HPDE6-E6E7 (cell line): Measurements from ENCODE around the gene CUL9.

ENCODE experiments used
- DNase-seq: peaks from one replicate; pipeline ENCODE4 v3.0.0; 2011; ENCODE audit warnings: missing footprints; ENCODE audit errors: extremely low spot score

CUL9 gene

DNA sequence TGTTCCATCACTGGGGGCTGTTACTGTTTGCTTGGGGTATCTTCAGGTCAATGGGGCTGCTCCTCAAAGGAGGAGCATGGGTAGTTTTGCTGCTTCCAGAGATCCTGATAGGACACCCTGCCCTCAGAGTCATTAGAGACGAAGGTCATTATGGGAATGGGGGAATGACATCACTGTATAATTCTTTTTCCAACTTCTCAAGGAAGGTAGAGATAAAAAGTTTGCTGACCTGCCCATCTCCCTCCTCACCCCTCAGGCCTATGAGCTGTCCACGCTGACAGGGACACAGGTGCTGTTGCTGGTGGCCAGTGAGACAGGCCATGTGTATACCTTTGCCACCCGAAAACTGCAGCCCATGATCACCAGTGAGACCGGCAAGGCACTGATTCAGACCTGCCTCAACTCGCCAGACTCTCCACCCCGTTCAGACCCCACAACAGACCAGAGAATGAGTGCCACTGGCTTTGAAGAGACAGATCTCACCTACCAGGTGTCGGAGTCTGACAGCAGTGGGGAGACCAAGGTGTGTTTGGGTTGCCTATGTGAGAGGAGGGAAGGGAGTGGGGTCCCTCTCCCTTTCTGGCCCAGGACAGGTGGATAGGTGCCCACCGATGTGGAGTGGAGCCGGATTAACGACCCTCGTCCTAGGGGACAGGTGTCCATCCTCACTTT is 8.3 kb upstream of the CUL9 start:
- DNase-seq: no peak

DNA sequence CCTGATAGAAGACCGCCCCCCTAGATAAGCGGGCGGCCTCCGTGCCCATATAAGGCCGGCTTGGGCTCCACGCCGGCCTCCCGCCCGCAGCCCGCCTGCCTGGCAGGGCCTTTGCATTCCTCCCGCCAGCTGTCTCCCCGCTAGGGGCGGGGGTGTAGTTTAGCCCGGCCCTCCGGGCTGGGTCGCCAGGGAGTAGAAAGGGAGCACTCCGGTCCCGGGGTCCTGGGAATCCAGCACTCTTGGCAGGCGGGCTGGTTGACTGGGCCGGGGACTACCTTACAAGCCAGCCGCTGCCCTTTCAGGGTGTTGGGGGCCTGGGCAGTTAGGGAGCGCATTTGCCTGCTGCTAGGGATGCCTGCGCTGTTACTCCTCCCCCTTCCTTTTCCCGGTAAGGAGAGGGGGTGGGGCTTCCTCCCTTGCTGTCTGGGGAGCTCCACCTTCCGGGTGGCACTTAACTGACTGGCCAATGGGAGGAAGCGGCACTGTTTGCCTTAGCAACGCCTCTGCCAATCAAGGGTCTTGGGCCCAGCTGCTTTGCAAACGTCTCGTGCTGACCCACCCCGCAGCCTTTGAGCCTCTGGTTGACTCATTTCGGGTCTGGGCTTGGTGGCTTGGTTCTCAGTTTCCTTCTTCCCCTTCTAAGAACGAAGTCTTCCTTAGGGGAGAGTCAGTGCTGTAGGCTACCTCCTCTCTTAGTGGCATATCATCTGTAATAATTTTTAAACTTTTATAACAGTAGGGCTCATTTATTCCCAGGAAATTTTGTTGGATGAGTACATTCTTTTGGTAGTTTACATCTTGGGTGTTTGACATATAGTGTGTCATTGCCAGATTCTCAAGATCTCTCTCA is 7.5 kb upstream of the CUL9 start:
- peak; percentile 99 for DNase-seq

DNA sequence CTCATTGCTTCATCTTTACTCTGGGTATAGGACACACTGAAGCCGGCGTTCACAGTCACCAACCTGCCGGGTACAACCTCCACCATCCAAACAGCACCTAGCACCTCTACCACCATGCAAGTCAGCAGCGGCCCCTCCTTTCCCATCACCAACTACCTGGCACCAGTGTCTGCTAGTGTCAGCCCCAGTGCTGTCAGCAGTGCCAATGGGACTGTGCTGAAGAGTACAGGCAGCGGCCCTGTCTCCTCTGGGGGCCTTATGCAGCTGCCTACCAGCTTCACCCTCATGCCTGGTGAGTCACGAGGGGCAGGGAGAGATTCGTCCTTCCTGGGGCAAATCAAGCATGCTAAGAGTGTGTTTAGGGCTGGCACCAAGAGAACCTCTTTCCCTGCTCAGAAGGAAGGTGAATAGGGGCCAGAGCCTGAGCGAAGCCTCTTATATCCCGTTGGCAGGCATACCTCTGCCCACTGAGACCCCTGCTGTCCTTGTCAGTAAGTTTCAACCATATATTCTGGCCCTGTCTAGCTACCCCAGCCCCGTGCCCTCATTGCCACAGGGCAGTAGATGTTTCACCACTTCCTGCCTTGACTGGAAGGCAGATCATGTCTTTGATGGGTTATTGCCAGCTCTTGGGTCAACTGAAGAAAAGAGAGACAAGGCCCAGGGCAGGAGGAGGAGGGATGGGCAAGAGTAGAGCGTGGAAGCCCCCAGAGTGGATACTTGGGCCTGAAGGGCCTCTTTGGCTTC is 6.1 kb upstream of the CUL9 start:
- DNase-seq: no peak

DNA sequence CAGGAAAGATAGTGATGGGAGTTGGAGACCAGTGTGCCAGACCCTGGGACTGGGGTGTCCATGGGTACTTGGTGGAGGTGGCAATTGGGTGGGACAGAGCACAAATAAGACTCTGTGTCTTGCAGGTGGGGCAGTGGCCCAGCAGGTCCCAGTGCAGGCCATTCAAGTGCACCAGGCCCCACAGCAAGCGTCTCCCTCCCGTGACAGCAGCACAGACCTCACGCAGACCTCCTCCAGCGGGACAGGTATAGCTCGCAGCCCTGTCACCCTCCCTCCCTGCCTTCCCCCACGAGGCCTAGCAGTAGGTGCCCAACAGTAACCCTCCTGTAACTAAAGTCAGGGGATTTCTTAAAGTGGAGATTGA is 5.6 kb upstream of the CUL9 start:
- DNase-seq: no peak

DNA sequence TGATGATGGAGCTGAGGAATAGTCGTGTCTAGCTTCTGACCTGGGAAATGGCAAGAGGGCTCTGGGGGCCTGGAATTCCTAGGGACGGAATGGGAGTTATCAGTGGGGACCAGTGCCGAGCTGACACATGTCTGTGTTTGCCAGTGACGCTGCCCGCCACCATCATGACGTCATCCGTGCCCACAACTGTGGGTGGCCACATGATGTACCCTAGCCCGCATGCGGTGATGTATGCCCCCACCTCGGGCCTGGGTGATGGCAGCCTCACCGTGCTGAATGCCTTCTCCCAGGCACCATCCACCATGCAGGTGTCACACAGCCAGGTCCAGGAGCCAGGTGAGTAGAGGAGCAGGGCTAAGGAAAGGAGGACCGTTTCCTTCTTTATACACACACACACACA is 3.8 kb upstream of the CUL9 start:
- no peak for DNase-seq

DNA sequence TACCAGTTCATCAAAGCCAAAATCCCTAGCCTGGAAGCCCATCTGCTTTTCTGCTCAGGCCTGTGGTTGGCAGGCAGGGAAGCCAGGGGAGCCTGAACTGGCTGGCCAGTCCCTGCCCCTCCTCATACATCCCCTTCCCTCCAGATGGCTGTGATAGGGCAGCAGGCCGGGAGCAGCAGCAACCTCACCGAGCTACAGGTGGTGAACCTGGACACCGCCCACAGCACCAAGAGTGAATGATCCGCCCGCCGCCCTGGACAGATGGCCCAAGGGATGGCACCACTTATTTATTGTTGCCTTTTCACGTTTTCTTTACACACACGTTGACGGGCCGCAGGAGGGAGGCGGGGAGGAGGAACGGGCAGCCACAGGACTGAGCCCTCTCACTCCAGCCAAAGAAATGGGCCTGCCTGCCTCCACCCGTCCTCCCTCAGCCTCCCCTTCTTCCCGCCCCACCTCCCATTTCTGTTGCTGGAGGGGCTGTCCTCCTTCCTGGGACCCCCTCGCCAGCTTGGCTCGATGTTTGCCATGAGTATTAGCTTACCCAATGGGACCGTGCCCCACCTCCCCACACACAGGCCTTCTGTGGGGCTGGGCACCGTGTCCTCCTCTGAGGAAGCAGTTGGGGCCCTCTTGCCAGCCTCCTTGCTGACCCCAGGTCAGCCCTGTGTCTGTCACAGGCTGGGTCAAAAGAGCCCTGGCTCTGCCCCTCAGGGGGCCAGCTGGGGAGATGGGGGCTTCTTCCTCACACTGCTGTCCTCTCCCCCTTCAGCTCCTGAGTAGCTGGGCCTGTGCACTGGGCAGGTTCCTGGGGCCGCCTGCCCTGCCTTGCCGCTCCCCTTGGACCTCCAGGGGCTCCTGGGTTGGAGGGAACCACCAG is 2.8 kb upstream of the CUL9 start:
- DNase-seq: no peak

DNA sequence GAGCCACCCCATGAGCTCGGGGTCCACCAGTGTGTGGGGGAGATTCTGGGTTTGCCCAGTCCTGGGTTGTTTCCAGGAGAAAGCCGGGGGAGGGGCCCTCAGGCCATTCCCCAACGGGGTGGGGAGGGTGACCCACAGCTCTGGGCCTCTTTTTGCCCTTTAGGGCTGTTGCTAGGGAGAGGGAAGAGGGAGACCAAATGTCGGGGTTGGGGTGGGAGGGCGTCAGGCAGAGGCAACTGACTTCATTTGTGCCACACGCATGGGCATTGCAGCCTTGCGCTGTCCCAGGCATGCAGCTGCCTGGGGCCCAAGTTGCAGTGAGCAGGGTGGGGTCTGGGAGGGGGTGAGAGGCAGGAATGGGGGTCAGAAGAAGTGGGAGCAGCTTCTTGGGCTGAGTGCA is 1.9 kb upstream of the CUL9 start:
- DNase-seq: no peak

DNA sequence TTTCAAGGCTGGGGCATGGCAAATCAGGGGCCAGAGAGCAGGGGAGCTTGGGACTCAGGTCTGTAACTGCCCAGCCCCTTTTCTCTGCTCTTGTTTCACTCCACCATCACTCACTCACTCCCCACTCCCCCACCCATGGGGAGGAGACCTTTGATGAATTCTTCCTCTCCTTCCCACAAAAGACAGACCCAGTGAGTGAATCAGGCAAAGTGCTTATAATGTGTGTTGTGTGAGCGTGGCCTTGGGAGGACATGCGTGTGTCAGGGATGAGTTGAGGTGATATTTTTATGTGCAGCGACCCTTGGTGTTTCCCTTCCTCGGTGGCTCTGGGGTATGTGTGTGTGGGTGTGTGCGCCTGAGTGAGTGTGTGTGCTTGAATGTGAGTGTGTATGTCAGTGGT is 1.0 kb upstream of the CUL9 start:
- no peak for DNase-seq

DNA sequence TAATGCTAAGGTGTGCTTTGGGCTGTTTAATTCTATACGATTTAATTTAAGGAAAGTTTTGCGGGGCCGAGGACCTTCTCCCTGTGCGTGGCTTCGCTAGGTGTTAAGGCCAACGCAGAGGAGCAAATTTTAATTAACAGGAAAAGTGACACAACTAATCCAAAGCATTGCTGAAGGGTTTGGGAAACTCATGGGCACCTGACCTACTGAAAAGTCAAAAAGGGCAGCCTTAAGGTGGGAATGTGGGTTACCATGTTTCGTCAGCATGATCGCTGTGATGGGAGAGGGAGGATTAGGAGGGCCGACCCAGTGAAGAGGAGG is 415 bp upstream of the CUL9 start:
- no peak for DNase-seq

DNA sequence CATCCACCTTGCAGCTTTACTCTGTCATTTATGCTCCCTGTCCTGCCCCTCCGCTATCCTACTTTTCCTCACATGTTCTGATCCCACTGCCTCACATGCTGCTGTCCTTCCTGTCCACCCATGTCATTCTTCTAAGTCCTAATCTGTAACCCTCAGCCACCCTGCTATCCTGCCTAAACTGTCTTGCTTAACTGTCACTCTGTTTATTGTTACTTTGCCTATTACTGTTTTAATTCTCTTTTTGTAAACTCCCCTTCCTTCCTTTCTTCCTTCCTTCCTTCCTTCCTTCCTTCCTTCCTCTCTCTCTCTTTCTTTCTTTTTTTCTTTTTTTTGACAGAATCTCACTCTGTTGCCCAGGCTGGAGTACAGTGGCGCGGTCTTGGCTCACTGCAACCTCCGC is 1.4 kb downstream of the CUL9 start:
- no peak for DNase-seq

DNA sequence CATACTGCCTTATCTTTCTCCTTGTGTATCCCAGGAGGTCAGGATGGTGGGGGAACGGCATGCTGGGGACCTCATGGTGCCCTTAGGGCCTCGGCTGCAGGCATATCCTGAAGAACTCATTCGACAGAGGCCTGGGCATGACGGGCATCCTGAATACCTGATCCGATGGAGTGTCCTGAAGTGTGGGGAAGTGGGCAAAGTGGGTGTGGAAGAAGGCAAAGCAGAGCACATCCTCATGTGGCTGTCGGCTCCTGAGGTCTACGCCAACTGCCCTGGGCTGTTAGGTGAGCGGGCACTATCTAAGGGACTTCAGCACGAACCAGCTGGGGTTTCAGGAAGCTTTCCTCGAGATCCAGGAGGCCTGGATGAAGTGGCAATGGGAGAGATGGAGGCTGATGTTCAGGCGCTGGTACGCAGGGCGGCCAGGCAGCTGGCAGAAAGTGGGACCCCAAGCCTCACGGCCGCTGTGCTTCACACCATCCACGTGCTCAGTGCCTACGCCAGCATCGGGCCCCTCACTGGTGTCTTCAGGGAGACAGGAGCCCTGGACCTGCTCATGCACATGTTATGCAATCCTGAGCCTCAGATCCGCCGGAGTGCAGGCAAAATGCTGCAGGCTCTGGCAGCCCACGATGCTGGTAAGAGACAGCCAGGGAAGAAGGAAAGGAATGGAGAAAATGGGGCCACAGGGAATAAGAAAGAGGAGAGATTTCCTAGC is 2.4 kb downstream of the CUL9 start:
- no peak for DNase-seq

DNA sequence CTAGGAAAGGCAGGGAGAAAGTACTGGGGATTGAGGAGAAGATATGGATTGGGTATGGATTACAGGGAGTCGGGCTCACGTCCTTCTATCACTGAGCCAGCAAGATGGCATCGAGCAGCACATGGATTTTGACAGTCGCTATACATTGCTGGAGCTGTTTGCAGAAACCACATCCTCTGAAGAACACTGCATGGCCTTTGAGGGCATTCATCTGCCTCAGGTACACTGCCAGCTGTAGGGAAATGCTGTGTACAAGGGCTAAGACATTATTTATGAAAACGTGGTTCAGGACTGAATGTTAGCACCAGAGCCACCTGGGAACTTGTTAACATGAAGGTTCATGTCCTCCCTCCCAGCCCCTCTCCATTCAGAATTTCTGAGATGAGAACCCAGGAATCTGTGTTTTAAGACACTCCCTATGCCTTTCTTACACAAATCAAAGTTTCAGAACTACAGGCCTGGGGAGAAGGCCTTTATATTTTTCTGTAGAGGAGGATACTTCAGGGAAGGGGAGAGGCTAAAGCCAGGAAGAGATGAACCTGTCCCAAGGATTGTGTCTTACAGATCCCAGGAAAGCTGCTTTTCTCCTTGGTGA is 3.5 kb downstream of the CUL9 start:
- DNase-seq: no peak

DNA sequence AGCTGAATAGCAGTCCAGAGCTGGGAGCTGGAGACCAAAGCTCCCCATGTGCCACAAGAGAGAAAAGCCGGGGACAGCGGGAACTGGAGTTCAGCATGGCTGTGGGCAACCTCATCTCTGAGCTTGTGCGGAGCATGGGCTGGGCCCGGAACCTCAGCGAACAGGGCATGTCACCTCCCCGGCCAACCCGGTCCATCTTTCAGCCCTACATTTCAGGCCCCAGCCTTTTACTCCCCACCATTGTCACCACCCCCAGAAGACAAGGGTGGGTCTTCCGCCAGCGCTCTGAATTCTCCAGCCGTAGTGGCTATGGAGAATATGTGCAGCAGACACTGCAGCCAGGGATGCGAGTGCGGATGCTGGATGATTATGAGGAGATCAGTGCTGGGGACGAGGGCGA is 4.0 kb downstream of the CUL9 start:
- no peak for DNase-seq

DNA sequence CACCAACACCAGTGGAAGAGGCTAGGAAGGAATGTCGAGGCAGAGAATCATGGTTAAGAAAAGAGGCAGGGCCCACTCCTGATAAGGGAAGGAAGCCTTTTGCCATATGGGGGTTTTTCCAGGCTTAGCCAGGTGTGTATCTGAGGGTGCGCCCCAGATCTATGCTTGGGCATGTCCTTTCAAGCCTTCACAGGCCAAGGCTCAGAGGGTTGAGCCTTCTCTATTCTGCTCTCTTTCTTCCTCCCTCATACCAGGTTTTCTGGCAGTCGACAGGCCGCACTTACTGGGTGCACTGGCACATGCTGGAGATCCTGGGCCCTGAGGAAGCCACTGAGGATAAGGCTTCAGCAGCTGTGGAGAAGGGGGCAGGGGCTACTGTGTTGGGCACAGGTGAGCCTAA is 4.7 kb downstream of the CUL9 start:
- DNase-seq: no peak

DNA sequence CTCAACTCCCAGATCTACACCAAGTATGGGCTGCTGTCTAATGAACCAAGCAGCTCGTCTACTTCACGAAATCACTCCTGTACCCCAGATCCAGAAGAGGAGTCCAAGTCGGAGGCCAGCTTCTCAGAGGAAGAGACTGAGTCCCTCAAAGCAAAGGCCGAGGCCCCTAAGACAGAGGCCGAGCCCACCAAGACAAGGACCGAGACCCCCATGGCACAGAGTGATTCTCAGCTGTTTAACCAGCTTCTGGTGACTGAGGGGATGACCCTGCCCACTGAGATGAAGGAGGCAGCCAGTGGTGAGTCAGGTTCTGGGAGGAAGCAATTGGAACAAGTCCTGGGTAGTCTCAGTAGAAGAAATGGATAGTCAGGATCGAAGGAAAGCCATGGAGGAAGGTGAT is 5.8 kb downstream of the CUL9 start:
- DNase-seq: no peak

DNA sequence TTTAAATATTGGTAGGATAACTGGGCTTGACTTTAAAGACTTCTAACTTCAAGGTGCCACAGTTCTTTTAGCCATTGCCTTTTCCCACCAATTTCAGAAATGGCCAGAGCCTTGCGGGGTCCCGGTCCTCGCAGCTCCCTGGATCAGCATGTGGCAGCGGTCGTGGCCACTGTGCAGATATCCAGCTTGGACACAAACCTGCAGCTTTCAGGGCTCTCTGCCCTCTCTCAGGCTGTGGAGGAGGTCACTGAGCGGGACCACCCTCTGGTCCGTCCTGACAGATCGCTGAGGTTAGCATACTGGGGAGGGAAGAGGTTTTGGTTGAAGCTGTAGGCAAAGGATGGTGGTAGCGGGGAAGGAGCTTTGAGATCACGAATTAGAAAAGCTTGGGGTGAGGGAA is 6.4 kb downstream of the CUL9 start:
- no peak for DNase-seq

DNA sequence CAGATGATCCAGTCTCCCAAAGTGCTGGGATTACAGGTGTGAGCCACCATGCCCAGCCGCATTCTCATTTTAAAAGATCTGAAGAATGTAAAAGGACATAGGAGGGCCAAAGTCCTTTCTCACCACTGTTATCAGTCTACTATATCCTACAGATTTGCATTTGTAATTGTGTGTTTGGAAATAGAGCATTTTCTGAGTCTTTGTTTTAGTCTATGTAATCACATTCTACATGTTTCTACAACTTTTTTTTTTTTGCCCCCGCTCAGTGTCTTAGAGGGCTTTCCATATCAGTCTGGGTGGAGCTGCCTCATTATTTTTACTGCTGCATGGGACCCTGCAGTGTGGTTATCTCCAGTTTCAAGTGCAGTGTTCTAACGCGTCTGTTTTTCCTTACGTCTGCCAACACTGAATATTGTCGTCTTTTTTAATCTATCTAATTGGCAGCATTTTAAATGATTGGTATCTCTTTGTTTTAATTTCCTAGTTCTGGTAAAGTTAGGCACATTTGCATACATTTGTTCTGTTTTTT is 7.8 kb downstream of the CUL9 start:
- no peak for DNase-seq

DNA sequence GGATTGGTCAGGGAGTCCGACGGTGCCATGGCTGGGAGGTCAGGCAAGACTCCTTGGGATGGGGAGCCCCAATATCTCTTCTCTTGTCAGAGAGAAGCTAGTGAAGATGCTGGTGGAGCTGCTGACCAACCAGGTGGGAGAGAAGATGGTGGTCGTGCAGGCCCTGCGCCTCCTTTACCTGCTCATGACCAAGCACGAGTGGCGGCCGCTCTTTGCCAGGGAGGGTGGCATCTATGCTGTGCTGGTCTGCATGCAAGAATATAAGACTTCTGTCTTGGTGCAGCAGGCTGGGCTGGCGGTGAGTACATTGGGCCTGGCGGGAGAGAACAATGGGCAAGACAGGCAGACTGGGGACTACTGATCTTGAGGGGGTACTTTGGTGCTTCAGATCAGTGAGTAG is 10.9 kb downstream of the CUL9 start:
- DNase-seq: no peak

DNA sequence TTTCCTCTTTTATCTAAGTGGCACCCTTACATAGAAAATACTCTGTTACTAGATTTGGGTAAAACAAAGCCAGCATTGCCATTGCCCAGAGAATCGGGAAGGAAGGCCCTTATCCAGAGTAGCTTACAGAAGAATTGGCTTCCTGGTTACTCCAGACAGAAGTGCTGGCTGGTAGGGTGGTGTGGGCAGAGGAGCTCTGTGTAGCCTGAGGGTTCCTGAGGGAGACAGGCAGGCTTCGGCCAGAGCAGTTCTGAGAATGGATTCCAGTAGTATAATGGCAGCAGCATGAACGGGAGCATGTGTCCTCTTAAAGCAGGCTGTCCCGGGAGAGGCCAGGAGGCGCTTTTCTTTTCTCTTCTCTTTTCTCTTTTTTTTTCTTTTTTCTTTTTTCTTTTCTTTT is 11.9 kb downstream of the CUL9 start:
- DNase-seq: no peak

DNA sequence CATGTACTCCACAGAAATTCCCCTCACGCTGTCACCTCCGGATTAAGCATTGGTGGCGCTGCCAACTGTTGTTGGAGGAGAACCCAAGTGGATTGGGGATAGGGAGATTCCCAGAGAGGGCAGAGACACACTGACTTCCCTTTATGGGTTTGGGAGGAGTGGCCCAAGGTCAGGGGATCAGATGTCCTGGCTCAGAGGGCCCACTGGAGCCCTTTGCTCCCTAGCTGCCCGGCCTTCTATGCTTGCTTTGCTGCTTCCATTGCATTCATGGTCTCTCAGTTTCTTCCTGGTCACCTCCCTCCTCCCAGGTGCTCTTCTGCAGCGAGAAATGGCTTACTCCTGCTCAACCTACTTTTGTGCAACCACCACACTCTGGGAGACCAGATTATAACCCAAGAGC is 14.3 kb downstream of the CUL9 start:
- no peak for DNase-seq

DNA sequence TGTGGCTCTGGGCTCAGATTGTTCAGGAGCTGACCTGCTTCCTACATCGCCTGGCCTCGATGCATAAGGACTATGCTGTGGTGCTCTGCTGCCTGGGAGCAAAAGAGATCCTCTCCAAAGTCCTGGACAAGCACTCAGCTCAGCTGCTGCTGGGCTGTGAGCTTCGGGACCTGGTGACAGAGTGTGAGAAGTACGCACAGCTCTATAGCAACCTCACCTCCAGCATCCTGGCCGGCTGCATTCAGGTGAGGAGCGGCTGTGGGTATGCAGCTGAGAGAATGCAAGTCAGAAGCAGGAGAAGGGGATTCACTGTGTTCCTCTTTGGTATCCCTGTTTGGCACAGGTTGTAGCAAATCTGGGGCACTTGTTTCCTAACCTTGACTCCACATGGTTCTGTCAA is 17.9 kb downstream of the CUL9 start:
- DNase-seq: no peak
